Liver (tissue), 3 donors: ENCODE measurements around the gene KERA.

Experiments
- CTCF ChIP-seq: fragments of 150-350 bp; IDR thresholded peaks from 2 replicates; pipeline ENCODE4 v1.5.1; 2017; ENCODE audit warnings: improper control_type of control experiment, low read depth, low read length; ENCODE audit not compliant: missing input control
- FOXA2 ChIP-seq: IDR thresholded peaks from 2 replicates; pipeline ENCODE4 v1.6.1; 2016; ENCODE audit warnings: antibody characterized with exemption
- GABPA ChIP-seq, 2 donors: IDR thresholded peaks in 1 of 2; conservative IDR thresholded peaks in 1 of 2; 2 replicates each; pipeline ENCODE4 v1.6.1; 2016; ENCODE audit warnings: antibody characterized with exemption in 2 of 2, mild to moderate bottlenecking in 1 of 2, moderate library complexity in 1 of 2
- JUND ChIP-seq, 2 donors: IDR thresholded peaks; 2 replicates each; pipeline ENCODE4 v1.6.1; 2016; ENCODE audit warnings: antibody characterized with exemption in 2 of 2
- NR2F2 ChIP-seq: IDR thresholded peaks from 2 replicates; pipeline ENCODE4 v1.6.1; 2016; ENCODE audit warnings: antibody characterized with exemption
- RAD21 ChIP-seq, 2 donors: IDR thresholded peaks; 2 replicates each; pipeline ENCODE4 v1.6.1; 2016; ENCODE audit warnings: antibody characterized with exemption in 2 of 2, mild to moderate bottlenecking in 2 of 2
- REST ChIP-seq: IDR thresholded peaks from 2 replicates; pipeline ENCODE4 v1.6.1; 2016; ENCODE audit warnings: antibody characterized with exemption, mild to moderate bottlenecking
- RXRA ChIP-seq, 2 donors: IDR thresholded peaks; 2 replicates each; pipeline ENCODE4 v1.6.1; 2017 to 2018; ENCODE audit warnings: antibody characterized with exemption in 2 of 2, mild to moderate bottlenecking in 1 of 2
- SP1 ChIP-seq: IDR thresholded peaks from 2 replicates; pipeline ENCODE4 v1.6.1; 2018; ENCODE audit warnings: antibody characterized with exemption, mild to moderate bottlenecking
- YY1 ChIP-seq: IDR thresholded peaks from 2 replicates; pipeline ENCODE4 v1.6.1; 2016; ENCODE audit warnings: antibody characterized with exemption, mild to moderate bottlenecking
- TF ChIP-seq, protein P1 (sequence below): IDR thresholded peaks from 2 replicates; pipeline ENCODE4 v1.6.1; 2016; ENCODE audit warnings: antibody characterized with exemption
- TF ChIP-seq, protein P2 (sequence below): IDR thresholded peaks from 2 replicates; pipeline ENCODE4 v1.6.1; 2016; ENCODE audit warnings: antibody characterized with exemption
- TF ChIP-seq, protein P3 (sequence below): IDR thresholded peaks from 2 replicates; pipeline ENCODE4 v1.6.1; 2016; ENCODE audit warnings: antibody characterized with exemption
- donor health status: healthy.
- donor health status: healthy.

DNA sequence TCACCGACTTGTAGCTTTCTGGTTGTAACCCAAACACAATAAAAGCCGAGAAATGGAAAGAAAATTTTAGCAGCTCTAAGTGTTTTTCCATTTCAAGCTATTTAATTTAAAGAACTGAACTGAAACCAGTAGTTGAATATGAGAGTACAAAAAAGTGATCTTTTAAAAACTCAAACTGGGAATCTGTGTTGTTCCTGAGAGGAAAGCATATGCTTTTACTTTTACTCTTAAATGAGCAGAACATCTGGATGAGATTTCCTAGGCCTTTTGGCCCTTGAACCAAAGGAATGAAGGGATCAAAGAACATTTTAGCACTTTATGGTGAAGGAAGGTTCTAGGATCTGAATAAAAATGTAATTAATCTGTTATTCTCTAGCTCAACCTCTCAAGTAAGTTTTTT lies 1.3 kb downstream of the KERA start:
- TF ChIP-seq, protein P1, sequence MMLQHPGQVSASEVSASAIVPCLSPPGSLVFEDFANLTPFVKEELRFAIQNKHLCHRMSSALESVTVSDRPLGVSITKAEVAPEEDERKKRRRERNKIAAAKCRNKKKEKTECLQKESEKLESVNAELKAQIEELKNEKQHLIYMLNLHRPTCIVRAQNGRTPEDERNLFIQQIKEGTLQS: no peak
- TF ChIP-seq CTCF (no peak), RAD21 (IDR thresholded peaks at IDR 0.05) (no peak), REST (no peak), JUND (IDR thresholded peaks at IDR 0.05) (no peak), SP1 (no peak), YY1 (no peak), NR2F2 (no peak), GABPA (IDR thresholded peaks at IDR 0.05 in 1 of 2, conservative IDR thresholded peaks at IDR 0.05 in 1 of 2) (no peak), FOXA2 (no peak), RXRA (IDR thresholded peaks at IDR 0.05) (no peak)
- TF ChIP-seq, protein P2, sequence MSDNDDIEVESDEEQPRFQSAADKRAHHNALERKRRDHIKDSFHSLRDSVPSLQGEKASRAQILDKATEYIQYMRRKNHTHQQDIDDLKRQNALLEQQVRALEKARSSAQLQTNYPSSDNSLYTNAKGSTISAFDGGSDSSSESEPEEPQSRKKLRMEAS: no peak
- TF ChIP-seq, protein P3, sequence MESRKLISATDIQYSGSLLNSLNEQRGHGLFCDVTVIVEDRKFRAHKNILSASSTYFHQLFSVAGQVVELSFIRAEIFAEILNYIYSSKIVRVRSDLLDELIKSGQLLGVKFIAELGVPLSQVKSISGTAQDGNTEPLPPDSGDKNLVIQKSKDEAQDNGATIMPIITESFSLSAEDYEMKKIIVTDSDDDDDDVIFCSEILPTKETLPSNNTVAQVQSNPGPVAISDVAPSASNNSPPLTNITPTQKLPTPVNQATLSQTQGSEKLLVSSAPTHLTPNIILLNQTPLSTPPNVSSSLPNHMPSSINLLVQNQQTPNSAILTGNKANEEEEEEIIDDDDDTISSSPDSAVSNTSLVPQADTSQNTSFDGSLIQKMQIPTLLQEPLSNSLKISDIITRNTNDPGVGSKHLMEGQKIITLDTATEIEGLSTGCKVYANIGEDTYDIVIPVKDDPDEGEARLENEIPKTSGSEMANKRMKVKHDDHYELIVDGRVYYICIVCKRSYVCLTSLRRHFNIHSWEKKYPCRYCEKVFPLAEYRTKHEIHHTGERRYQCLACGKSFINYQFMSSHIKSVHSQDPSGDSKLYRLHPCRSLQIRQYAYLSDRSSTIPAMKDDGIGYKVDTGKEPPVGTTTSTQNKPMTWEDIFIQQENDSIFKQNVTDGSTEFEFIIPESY: no peak
